HUES6 (cell line): ENCODE data around the gene DPY19L1.
"Not testable (repeated sequence)": the region's sequence is repeated elsewhere in the genome, so short reads cannot be mapped to it uniquely, and the experiment has no call there.

ENCODE experiments used
- H3K27ac ChIP-seq: 2 replicates; pipeline ENCODE4 v1.7.0; 2013; ENCODE audit warnings: low read depth, mild to moderate bottlenecking, low read length, inconsistent platforms
- H3K27me3 ChIP-seq: 2 replicates; pipeline ENCODE4 v1.6.1; 2013; ENCODE audit warnings: low read length; ENCODE audit not compliant: control insufficient read depth, insufficient read depth
- H3K36me3 ChIP-seq: 2 replicates; pipeline ENCODE4 v1.6.1; 2013; ENCODE audit warnings: low read length; ENCODE audit not compliant: control insufficient read depth, insufficient read depth
- H3K4me1 ChIP-seq: 2 replicates; pipeline ENCODE4 v1.6.1; 2013; ENCODE audit warnings: low read length; ENCODE audit not compliant: control insufficient read depth, insufficient read depth
- H3K4me3 ChIP-seq: 2 replicates; pipeline ENCODE4 v1.5.1; 2013; ENCODE audit warnings: low read depth, low read length
- H3K9ac ChIP-seq: one replicate; pipeline ENCODE4 v1.6.1; 2013; ENCODE audit warnings: mild to moderate bottlenecking, low read length
- H3K9me3 ChIP-seq: 2 replicates; pipeline ENCODE4 v1.6.1; 2013; ENCODE audit warnings: low read depth, low read length; ENCODE audit not compliant: control insufficient read depth, insufficient read depth

Gene DPY19L1

GRCh38 chr7:34883855-34884254 lies 153.4 kb downstream of the DPY19L1 start:
- peaks cover 30% of the 10 kb centered on the region for H3K9me3 ChIP-seq
- not testable (repeated sequence) for H3K36me3 ChIP-seq, H3K4me3 ChIP-seq, H3K9ac ChIP-seq, H3K27me3 ChIP-seq, H3K27ac ChIP-seq
- peaks cover 10% of the 10 kb centered on the region; the same call in 1 of the 2 replicates for H3K4me1 ChIP-seq

GRCh38 chr7:34879871-34880270 lies 157.4 kb downstream of the DPY19L1 start:
- Histone ChIP-seq H3K36me3 (no peaks in the 10 kb centered on the region), H3K27ac (no peak overlapping the region), H3K9me3 (peaks cover 24% of the 10 kb centered on the region), H3K27me3 (no peaks in the 10 kb centered on the region), H3K9ac (no peak overlapping the region), H3K4me1 (peaks cover 10% of the 10 kb centered on the region; the same call in 1 of the 2 replicates), H3K4me3 (no peak overlapping the region)

GRCh38 chr7:34878944-34879735 lies 158.1 kb downstream of the DPY19L1 start:
- H3K27me3 ChIP-seq, H3K9ac ChIP-seq, H3K27ac ChIP-seq, H3K36me3 ChIP-seq, H3K4me3 ChIP-seq: not testable (repeated sequence)
- H3K4me1 ChIP-seq, result peaks cover 10% of the 10 kb centered on the region; the same call in 1 of the 2 replicates
- H3K9me3 ChIP-seq, result peaks cover 20% of the 10 kb centered on the region
